ENCODE results near the gene PRICKLE2. TPM values are rescaled to one million over a fixed set of nuclear protein-coding genes. Genes with fewer than 3 reads are reported as not detected.

Gene PRICKLE2
- total and polyA plus RNA-seq, 2 experiments from 2014 or later: 1.1 to 12.5 TPM

GRCh38 chr3:64264501-64265109 is 39.3 kb upstream of the PRICKLE2 start:
- Mint-ChIP-seq H3K4me3 (no peak overlapping the region), H3K9me3 (peaks cover 3% of the 10 kb centered on the region; the same call in 1 of the 3 replicates), H3K27ac (no peak overlapping the region), H3K27me3 (ENCODE audit: insufficient read depth, low read depth, poor library complexity) (peaks cover 2% of the 10 kb centered on the region), H3K36me3 (ENCODE audit: low read depth) (no peaks in the 10 kb centered on the region), H3K4me1 (peaks cover 21% of the 10 kb centered on the region)
- no peak overlapping the region for H2AFZ ChIP-seq
- TF ChIP-seq STAT1 (IDR thresholded peaks at IDR 0.05; ENCODE audit: unreplicated experiment) (no peak), POLR2AphosphoS5 (IDR thresholded peaks at IDR 0.05; ENCODE audit: low read depth) (no peak), ZNF462 (CRISPR knock-in tag; IDR thresholded peaks at IDR 0.05) (no peak), EZH2 (IDR thresholded peaks at IDR 0.05; ENCODE audit: low read depth, unreplicated experiment) (no peak), ZNF331 (CRISPR knock-in tag; IDR thresholded peaks at IDR 0.05; ENCODE audit: low read depth) (no peak), JUNB (IDR thresholded peaks at IDR 0.05; ENCODE audit: unreplicated experiment) (no peak), ZNF114 (CRISPR knock-in tag; IDR thresholded peaks at IDR 0.05) (no peak)
- TF ChIP-seq, protein P1, sequence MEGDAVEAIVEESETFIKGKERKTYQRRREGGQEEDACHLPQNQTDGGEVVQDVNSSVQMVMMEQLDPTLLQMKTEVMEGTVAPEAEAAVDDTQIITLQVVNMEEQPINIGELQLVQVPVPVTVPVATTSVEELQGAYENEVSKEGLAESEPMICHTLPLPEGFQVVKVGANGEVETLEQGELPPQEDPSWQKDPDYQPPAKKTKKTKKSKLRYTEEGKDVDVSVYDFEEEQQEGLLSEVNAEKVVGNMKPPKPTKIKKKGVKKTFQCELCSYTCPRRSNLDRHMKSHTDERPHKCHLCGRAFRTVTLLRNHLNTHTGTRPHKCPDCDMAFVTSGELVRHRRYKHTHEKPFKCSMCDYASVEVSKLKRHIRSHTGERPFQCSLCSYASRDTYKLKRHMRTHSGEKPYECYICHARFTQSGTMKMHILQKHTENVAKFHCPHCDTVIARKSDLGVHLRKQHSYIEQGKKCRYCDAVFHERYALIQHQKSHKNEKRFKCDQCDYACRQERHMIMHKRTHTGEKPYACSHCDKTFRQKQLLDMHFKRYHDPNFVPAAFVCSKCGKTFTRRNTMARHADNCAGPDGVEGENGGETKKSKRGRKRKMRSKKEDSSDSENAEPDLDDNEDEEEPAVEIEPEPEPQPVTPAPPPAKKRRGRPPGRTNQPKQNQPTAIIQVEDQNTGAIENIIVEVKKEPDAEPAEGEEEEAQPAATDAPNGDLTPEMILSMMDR (conservative IDR thresholded peaks at IDR 0.05; ENCODE audit: low read depth in 2 of 2): no peak
- TF ChIP-seq, protein P2, sequence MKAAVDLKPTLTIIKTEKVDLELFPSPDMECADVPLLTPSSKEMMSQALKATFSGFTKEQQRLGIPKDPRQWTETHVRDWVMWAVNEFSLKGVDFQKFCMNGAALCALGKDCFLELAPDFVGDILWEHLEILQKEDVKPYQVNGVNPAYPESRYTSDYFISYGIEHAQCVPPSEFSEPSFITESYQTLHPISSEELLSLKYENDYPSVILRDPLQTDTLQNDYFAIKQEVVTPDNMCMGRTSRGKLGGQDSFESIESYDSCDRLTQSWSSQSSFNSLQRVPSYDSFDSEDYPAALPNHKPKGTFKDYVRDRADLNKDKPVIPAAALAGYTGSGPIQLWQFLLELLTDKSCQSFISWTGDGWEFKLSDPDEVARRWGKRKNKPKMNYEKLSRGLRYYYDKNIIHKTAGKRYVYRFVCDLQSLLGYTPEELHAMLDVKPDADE (IDR thresholded peaks at IDR 0.05): no peak
- no peaks in the 10 kb centered on the region; the same call in 1 of the 2 replicates for H3K79me2 ChIP-seq (replicated peaks; ENCODE audit: insufficient read depth)
- H3K27me3 ChIP-seq (ENCODE audit: insufficient read depth): no peaks in the 10 kb centered on the region
- peaks cover 15% of the 10 kb centered on the region for H3K4me1 ChIP-seq (ENCODE audit: insufficient read depth)
- no peak overlapping the region for H3K27ac ChIP-seq (ENCODE audit: low read depth)
- H4K20me1 ChIP-seq (replicated peaks; ENCODE audit: insufficient read depth): no peaks in the 10 kb centered on the region
- DNase-seq (ENCODE audit: low spot score) (no peak), ATAC-seq (no peak)
- no peaks in the 10 kb centered on the region for H3F3A ChIP-seq (replicated peaks; ENCODE audit: low read depth)
- no peaks in the 10 kb centered on the region for H3K9me2 ChIP-seq (ENCODE audit: insufficient read depth)
- H3K4me2 ChIP-seq: no peak overlapping the region
- no peaks in the 10 kb centered on the region for H3K36me3 ChIP-seq (ENCODE audit: insufficient read depth)
- no peak overlapping the region for H3K4me3 ChIP-seq

Measured in GM23338 (cell line).